ENCODE measurements around the gene PCARE. TPM values are rescaled to one million over a fixed set of nuclear protein-coding genes. Genes with fewer than 3 reads are reported as not detected.
A peak's percentile ranks its signal among the peaks of the same experiment; 100 is the strongest.

The PCARE gene
- total and polyA plus RNA-seq, 2 donors (not counting 1 experiment from before 2014, with no cell fraction given) = not detected

DNA sequence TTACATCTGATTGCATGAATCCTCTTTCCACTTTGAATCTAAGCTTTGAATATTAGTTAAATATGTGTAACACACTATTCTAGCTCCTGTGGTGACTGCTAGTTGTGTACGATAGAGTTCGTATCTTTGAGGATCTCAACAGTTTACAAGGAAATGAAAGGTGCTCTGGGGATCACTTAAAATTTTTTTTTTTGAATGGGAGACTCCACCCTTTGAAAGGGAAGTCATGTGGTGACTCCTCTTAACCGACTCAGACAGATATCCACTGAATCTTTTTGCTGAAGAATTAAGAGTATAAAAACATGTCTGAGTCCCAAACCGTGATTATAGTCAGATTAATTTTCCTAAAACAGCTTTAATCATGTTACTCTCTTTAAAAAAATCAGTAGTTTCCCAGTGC, 44.9 kb upstream of the PCARE start:
- no peak overlapping the region for H3K27ac ChIP-seq (ENCODE audit: insufficient read depth, low read length)
- no peak overlapping the region for H3K4me3 ChIP-seq (replicated peaks in 1 of 4; ENCODE audit: control extremely low read depth in 1 of 4, insufficient read depth in 1 of 4, low read depth in 3 of 4, low read length in 4 of 4)
- no peak overlapping the region for H3K4me2 ChIP-seq (ENCODE audit: extremely low read depth, insufficient read depth, low read length)
- DNase-seq (ENCODE audit: low read depth in 2 of 2) = no peak
- no peak overlapping the region for H2AFZ ChIP-seq (ENCODE audit: low read length)
- H3K9me3 ChIP-seq (ENCODE audit: control insufficient read depth, insufficient read depth, low read depth, low read length) = no peaks in the 10 kb centered on the region
- H3K79me2 ChIP-seq (ENCODE audit: control insufficient read depth, insufficient read depth, low read length) = peaks cover 39% of the 10 kb centered on the region
- H3K36me3 ChIP-seq (ENCODE audit: control insufficient read depth, insufficient read depth, low read length) = no peaks in the 10 kb centered on the region
- no peaks in the 10 kb centered on the region for H3K27me3 ChIP-seq (ENCODE audit: control insufficient read depth, insufficient read depth, low read length)
- no peaks in the 10 kb centered on the region for H4K20me1 ChIP-seq (ENCODE audit: control insufficient read depth, extremely low read depth, insufficient read depth, low read length)
- H3K4me1 ChIP-seq (ENCODE audit: control insufficient read depth, extremely low read depth, insufficient read depth, low read length) = peaks cover 23% of the 10 kb centered on the region
- no peak overlapping the region for H3K9ac ChIP-seq (ENCODE audit: insufficient read depth, low read length)
- no peak for TF ChIP-seq EZH2 (IDR thresholded peaks at IDR 0.05; ENCODE audit: low read length, missing control alignments)
- TF ChIP-seq, protein P1, sequence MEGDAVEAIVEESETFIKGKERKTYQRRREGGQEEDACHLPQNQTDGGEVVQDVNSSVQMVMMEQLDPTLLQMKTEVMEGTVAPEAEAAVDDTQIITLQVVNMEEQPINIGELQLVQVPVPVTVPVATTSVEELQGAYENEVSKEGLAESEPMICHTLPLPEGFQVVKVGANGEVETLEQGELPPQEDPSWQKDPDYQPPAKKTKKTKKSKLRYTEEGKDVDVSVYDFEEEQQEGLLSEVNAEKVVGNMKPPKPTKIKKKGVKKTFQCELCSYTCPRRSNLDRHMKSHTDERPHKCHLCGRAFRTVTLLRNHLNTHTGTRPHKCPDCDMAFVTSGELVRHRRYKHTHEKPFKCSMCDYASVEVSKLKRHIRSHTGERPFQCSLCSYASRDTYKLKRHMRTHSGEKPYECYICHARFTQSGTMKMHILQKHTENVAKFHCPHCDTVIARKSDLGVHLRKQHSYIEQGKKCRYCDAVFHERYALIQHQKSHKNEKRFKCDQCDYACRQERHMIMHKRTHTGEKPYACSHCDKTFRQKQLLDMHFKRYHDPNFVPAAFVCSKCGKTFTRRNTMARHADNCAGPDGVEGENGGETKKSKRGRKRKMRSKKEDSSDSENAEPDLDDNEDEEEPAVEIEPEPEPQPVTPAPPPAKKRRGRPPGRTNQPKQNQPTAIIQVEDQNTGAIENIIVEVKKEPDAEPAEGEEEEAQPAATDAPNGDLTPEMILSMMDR (conservative IDR thresholded peaks at IDR 0.05 in 1 of 2, IDR thresholded peaks at IDR 0.05 in 1 of 2; ENCODE audit: low read depth in 1 of 2, low read length in 2 of 2) = no peak

DNA sequence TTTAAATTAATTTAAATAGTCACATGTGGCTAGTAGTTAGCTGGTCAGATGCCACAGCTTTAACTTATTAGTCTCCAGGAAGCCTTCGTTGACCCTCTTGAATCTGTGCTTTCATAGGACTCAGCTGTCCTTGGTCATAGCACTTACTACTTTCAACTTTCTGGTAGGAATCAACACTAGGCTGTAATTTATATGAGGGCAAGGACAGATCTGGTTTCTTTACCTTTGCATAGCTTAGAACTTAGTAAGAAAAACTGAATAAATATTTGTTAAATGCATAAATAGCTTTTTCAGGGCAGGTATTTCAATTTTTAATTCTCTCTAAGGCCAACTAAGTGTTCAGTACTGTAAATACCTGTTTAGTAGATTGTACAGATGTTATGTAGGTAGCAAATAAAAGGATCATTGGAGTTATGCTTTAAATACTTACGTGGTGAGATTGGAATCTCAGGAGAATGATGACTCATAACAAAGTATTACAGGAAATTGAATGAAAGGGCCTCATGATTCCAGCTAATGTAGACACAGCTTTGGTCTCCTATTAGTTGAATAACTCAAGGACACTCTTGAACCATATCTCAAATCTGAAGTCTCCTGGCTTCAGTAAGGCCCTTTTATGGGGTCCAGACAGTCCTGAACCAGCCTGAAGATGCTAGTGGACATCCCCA, 43.4 kb upstream of the PCARE start:
- Histone ChIP-seq H3K4me2 (ENCODE audit: extremely low read depth, insufficient read depth, low read length) (peak overlapping the region; percentile 34), H2AFZ (ENCODE audit: low read length) (no peak overlapping the region), H3K4me3 (replicated peaks in 1 of 4; ENCODE audit: control extremely low read depth in 1 of 4, insufficient read depth in 1 of 4, low read depth in 3 of 4, low read length in 4 of 4) (peak overlapping the region in 1 of 4 experiments; percentile 4), H3K27me3 (ENCODE audit: control insufficient read depth, insufficient read depth, low read length) (no peaks in the 10 kb centered on the region), H3K4me1 (ENCODE audit: control insufficient read depth, extremely low read depth, insufficient read depth, low read length) (peaks cover 27% of the 10 kb centered on the region), H3K27ac (ENCODE audit: insufficient read depth, low read length) (peak overlapping the region; percentile 40), H3K79me2 (ENCODE audit: control insufficient read depth, insufficient read depth, low read length) (peaks cover 39% of the 10 kb centered on the region), H4K20me1 (ENCODE audit: control insufficient read depth, extremely low read depth, insufficient read depth, low read length) (no peaks in the 10 kb centered on the region), H3K36me3 (ENCODE audit: control insufficient read depth, insufficient read depth, low read length) (no peaks in the 10 kb centered on the region), H3K9me3 (ENCODE audit: control insufficient read depth, insufficient read depth, low read depth, low read length) (no peaks in the 10 kb centered on the region), H3K9ac (ENCODE audit: insufficient read depth, low read length) (no peak overlapping the region)
- TF ChIP-seq, protein P1 (conservative IDR thresholded peaks at IDR 0.05 in 1 of 2, IDR thresholded peaks at IDR 0.05 in 1 of 2; ENCODE audit: low read depth in 1 of 2, low read length in 2 of 2) = no peak
- peak; percentile 46 to 88 for DNase-seq (ENCODE audit: low read depth in 2 of 2)

DNA sequence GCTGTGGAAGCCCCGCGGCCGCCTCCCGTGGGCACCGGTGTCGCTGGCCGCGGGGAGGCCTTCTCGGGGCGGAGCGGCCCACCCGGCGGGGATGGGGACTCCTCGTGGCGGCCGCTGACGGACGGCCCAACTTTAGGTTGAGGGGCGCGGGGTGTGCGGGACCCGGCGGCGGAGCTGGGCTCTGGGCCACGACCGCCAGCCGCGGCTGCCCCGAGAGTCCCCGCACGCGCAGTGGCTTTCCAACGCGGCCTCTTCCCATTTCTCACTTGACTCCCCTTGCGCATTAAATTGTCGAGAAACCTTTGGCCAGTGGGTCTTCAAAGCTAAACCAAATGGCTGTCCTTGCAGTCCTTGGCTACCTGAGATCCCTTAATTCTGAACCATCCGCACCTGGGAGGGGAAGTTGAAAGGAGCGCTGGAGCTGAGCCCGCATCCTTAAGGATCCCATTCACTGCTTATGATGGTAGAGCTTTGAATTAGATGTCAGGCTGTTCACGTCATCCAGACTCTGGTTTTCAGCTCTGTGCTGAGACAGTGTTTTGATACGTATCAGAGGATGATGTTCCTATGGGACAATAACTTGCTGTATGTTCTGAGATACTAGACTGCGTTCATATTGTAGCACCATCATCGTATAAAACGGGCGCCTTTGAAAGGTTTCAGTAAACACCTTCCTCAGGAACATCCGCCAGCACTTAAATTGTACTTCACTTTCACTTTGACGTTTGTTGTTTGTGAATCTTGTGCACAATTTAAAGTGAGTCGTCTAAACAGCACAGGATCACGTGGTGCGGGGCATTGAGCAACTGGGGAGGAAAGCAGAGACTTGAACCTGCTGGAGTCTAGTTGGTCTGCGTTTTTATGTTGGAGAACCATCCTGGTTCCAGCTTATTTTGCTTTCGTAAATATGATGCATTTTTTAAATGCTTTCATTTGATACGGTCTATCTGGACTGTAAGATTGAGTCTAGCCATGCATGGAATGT, 41.8 kb upstream of the PCARE start:
- Histone ChIP-seq H3K79me2 (ENCODE audit: control insufficient read depth, insufficient read depth, low read length) (peaks cover 36% of the 10 kb centered on the region), H4K20me1 (ENCODE audit: control insufficient read depth, extremely low read depth, insufficient read depth, low read length) (no peaks in the 10 kb centered on the region), H3K9ac (ENCODE audit: insufficient read depth, low read length) (peak overlapping the region; percentile 83), H3K27me3 (ENCODE audit: control insufficient read depth, insufficient read depth, low read length) (no peaks in the 10 kb centered on the region), H3K4me3 (replicated peaks in 1 of 4; ENCODE audit: control extremely low read depth in 1 of 4, insufficient read depth in 1 of 4, low read depth in 3 of 4, low read length in 4 of 4) (peak overlapping the region; percentile 84 to 93 (median 88)), H2AFZ (ENCODE audit: low read length) (peak overlapping the region; percentile 90), H3K4me2 (ENCODE audit: extremely low read depth, insufficient read depth, low read length) (peak overlapping the region; percentile 98), H3K9me3 (ENCODE audit: control insufficient read depth, insufficient read depth, low read depth, low read length) (no peaks in the 10 kb centered on the region), H3K4me1 (ENCODE audit: control insufficient read depth, extremely low read depth, insufficient read depth, low read length) (peaks cover 27% of the 10 kb centered on the region), H3K27ac (ENCODE audit: insufficient read depth, low read length) (peak overlapping the region; percentile 94), H3K36me3 (ENCODE audit: control insufficient read depth, insufficient read depth, low read length) (no peaks in the 10 kb centered on the region)
- peak; percentile 79 to 86 for DNase-seq (ENCODE audit: low read depth in 2 of 2)
- TF ChIP-seq, protein P1 (conservative IDR thresholded peaks at IDR 0.05 in 1 of 2, IDR thresholded peaks at IDR 0.05 in 1 of 2; ENCODE audit: low read depth in 1 of 2, low read length in 2 of 2) = no peak
- TF ChIP-seq EZH2 (IDR thresholded peaks at IDR 0.05; ENCODE audit: low read length, missing control alignments) = no peak

All from fibroblast of lung (primary cell).